Liver (tissue), 9 donors: ENCODE data around the gene CDH23. TPM values are rescaled to one million over a fixed set of nuclear protein-coding genes. Genes with fewer than 3 reads are reported as not detected.

ENCODE experiments used
- DNase-seq: peaks from one replicate; pipeline ENCODE4 v3.0.0-alpha.2; 2017; ENCODE audit warnings: low spot score
- H3K27ac ChIP-seq, 2 donors: one replicate each; pipeline ENCODE4 v1.7.0; 2013; ENCODE audit warnings: inconsistent platforms in 2 of 2, low read length in 2 of 2, control low read depth in 1 of 2, low read depth in 1 of 2, mild to moderate bottlenecking in 1 of 2
- H3K27me3 ChIP-seq, 4 donors: one replicate each; pipeline versions ENCODE4 v1.6.1 to v1.7.0; 2013; ENCODE audit warnings: low read length in 3 of 4, inconsistent platforms in 1 of 4, mild to moderate bottlenecking in 1 of 4, moderate library complexity in 1 of 4; ENCODE audit not compliant: control insufficient read depth in 4 of 4, insufficient read depth in 4 of 4
- H3K36me3 ChIP-seq, 4 donors: one replicate each; pipeline versions ENCODE4 v1.6.1 to v1.7.0; 2013; ENCODE audit warnings: low read length in 3 of 4, mild to moderate bottlenecking in 3 of 4, low read depth in 1 of 4, moderate library complexity in 1 of 4; ENCODE audit not compliant: control insufficient read depth in 4 of 4, insufficient read depth in 3 of 4
- H3K4me1 ChIP-seq, 4 donors: one replicate each; pipeline versions ENCODE4 v1.6.1 to v1.7.0; 2013; ENCODE audit warnings: low read length in 3 of 4, mild to moderate bottlenecking in 3 of 4, moderate library complexity in 1 of 4; ENCODE audit not compliant: control insufficient read depth in 4 of 4, insufficient read depth in 4 of 4
- H3K4me3 ChIP-seq, 3 donors: one replicate each; pipeline versions ENCODE4 v1.6.1 to v1.7.0; 2013; ENCODE audit warnings: low read length in 3 of 3, control low read depth in 1 of 3, low read depth in 1 of 3, mild to moderate bottlenecking in 1 of 3
- H3K9ac ChIP-seq, 2 donors: one replicate each; pipeline ENCODE4 v1.7.0; 2013; ENCODE audit warnings: low read length in 2 of 2, mild to moderate bottlenecking in 2 of 2, moderate library complexity in 2 of 2, control low read depth in 1 of 2, low read depth in 1 of 2
- H3K9me3 ChIP-seq, 4 donors: one replicate each; pipeline versions ENCODE4 v1.6.1 to v1.7.0; 2013; ENCODE audit warnings: low read length in 3 of 4; ENCODE audit not compliant: control insufficient read depth in 4 of 4
- ATF3 ChIP-seq: IDR thresholded peaks from 2 replicates; pipeline ENCODE4 v1.6.1; 2016; ENCODE audit warnings: antibody characterized with exemption
- CTCF ChIP-seq: fragments of 150-350 bp; IDR thresholded peaks from 2 replicates; pipeline ENCODE4 v1.5.1; 2017; ENCODE audit warnings: improper control_type of control experiment, low read depth, low read length; ENCODE audit not compliant: missing input control
- EGR1 ChIP-seq, 2 donors: IDR thresholded peaks; 2 replicates each; pipeline ENCODE4 v1.6.1; 2016 to 2018; ENCODE audit warnings: antibody characterized with exemption in 2 of 2, low read depth in 2 of 2
- FOXA1 ChIP-seq: IDR thresholded peaks from 2 replicates; pipeline ENCODE4 v1.6.1; 2016; ENCODE audit warnings: antibody characterized with exemption
- FOXA2 ChIP-seq: IDR thresholded peaks from 2 replicates; pipeline ENCODE4 v1.6.1; 2016; ENCODE audit warnings: antibody characterized with exemption
- GABPA ChIP-seq, 2 donors: IDR thresholded peaks in 1 of 2; conservative IDR thresholded peaks in 1 of 2; 2 replicates each; pipeline ENCODE4 v1.6.1; 2016; ENCODE audit warnings: antibody characterized with exemption in 2 of 2, mild to moderate bottlenecking in 1 of 2, moderate library complexity in 1 of 2
- HNF4A ChIP-seq, 2 donors: conservative IDR thresholded peaks; 2 replicates each; pipeline ENCODE4 v1.6.1; 2016; ENCODE audit warnings: antibody characterized with exemption in 2 of 2, mild to moderate bottlenecking in 2 of 2
- HNF4G ChIP-seq: IDR thresholded peaks from 2 replicates; pipeline ENCODE4 v1.6.1; 2016; ENCODE audit warnings: antibody characterized with exemption
- JUND ChIP-seq, 2 donors: IDR thresholded peaks; 2 replicates each; pipeline ENCODE4 v1.6.1; 2016; ENCODE audit warnings: antibody characterized with exemption in 2 of 2
- MAX ChIP-seq: IDR thresholded peaks from 2 replicates; pipeline ENCODE4 v1.6.1; 2016; ENCODE audit warnings: antibody characterized with exemption
- NR2F2 ChIP-seq: IDR thresholded peaks from 2 replicates; pipeline ENCODE4 v1.6.1; 2016; ENCODE audit warnings: antibody characterized with exemption
- REST ChIP-seq: IDR thresholded peaks from 2 replicates; pipeline ENCODE4 v1.6.1; 2016; ENCODE audit warnings: antibody characterized with exemption, mild to moderate bottlenecking
- RXRA ChIP-seq, 2 donors: IDR thresholded peaks; 2 replicates each; pipeline ENCODE4 v1.6.1; 2017 to 2018; ENCODE audit warnings: antibody characterized with exemption in 2 of 2, mild to moderate bottlenecking in 1 of 2
- SP1 ChIP-seq: IDR thresholded peaks from 2 replicates; pipeline ENCODE4 v1.6.1; 2018; ENCODE audit warnings: antibody characterized with exemption, mild to moderate bottlenecking
- TAF1 ChIP-seq: conservative IDR thresholded peaks from 2 replicates; pipeline ENCODE4 v1.6.1; 2016; ENCODE audit warnings: antibody characterized with exemption, mild to moderate bottlenecking
- YY1 ChIP-seq: IDR thresholded peaks from 2 replicates; pipeline ENCODE4 v1.6.1; 2016; ENCODE audit warnings: antibody characterized with exemption, mild to moderate bottlenecking
- ZBTB33 ChIP-seq: IDR thresholded peaks from 2 replicates; pipeline ENCODE4 v1.6.1; 2016; ENCODE audit warnings: antibody characterized with exemption
- WGBS: extraction: QIAGEN DNeasy Blood & Tissue Kit; methylation state at CpG from one replicate; pipeline ENCODE4 v1.1.7; 2013; 5-methylcytosine and 5-hydroxymethylcytosine counted together
- polyA plus RNA-seq, 2 donors: library from polyadenylated mRNA; stranded (reverse) in 1 of 2; unstranded in 1 of 2; fragments of 200-250 nt in 1 of 2; fragments of >200 nt in 1 of 2; fragmentation: Nextera tagmentation in 1 of 2; extraction: Ambion mirVana in 1 of 2; gene quantifications; one replicate each; pipeline versions ENCODE4 v1.2.1 to v1.2.3, GENCODE V29; 2013 to 2015
- total RNA-seq, 2 donors: library from RNA; depleted of rRNA; stranded (reverse); fragments of >200 nt; gene quantifications; one replicate each; pipeline ENCODE4 v1.2.3, GENCODE V29; 2014
- donor health status: healthy.
- donor health status: healthy.
- donor health status: healthy.
- donor health status: healthy.
- donor health status: healthy.

CDH23 gene
- total and polyA plus RNA-seq, 4 donors: 1.5 to 4.7 (median 3.4) TPM

GRCh38 chr10:71845410-71846405 is 449.0 kb downstream of the CDH23 start:
- Histone ChIP-seq H3K9me3 (no peaks in the 10 kb centered on the region), H3K36me3 (no peaks in the 10 kb centered on the region), H3K9ac (no peak overlapping the region), H3K27ac (peak overlapping the region; percentile 67 to 83), H3K4me3 (no peak overlapping the region), H3K27me3 (no peaks in the 10 kb centered on the region), H3K4me1 (peaks cover 22 to 49% (median 30%) of the 10 kb centered on the region in 4 donors)
- DNase-seq: no peak
- WGBS: 66% methylated on average over 11 of the region's 11 CpGs
- TF ChIP-seq RXRA (IDR thresholded peaks at IDR 0.05): peak in 1 of 2 donors; percentile 40
- peak in 1 of 2 donors; percentile 20 for TF ChIP-seq JUND (IDR thresholded peaks at IDR 0.05)
- peak in 1 of 2 donors; percentile 31 for TF ChIP-seq HNF4A (conservative IDR thresholded peaks at IDR 0.05)
- TF ChIP-seq NR2F2: no peak

- H3K27me3 ChIP-seq: no peaks in the 10 kb centered on the region
- H3K4me3 ChIP-seq: no peak overlapping the region
- H3K9ac ChIP-seq: no peak overlapping the region
- 92% methylated on average over 3 of the region's 3 CpGs for WGBS
- DNase-seq: no peak
- no peaks in the 10 kb centered on the region for H3K9me3 ChIP-seq
- no peaks in the 10 kb centered on the region for H3K36me3 ChIP-seq
- peak overlapping the region in 1 of 2 donors; percentile 51 for H3K27ac ChIP-seq
- peaks cover 22 to 48% (median 30%) of the 10 kb centered on the region in 4 donors for H3K4me1 ChIP-seq
- no peak for TF ChIP-seq EGR1 (IDR thresholded peaks at IDR 0.05; ENCODE audit: low read depth in 2 of 2)
- TF ChIP-seq FOXA1: no peak
Measured at GRCh38 chr10:71846816-71847215, 450.1 kb downstream of the CDH23 start.

GRCh38 chr10:71847418-71847817 is 450.7 kb downstream of the CDH23 start:
- Histone ChIP-seq H3K36me3 (no peaks in the 10 kb centered on the region), H3K27me3 (no peaks in the 10 kb centered on the region), H3K4me3 (no peak overlapping the region), H3K9ac (no peak overlapping the region), H3K4me1 (peaks cover 22 to 47% (median 30%) of the 10 kb centered on the region in 4 donors), H3K9me3 (no peaks in the 10 kb centered on the region), H3K27ac (peak overlapping the region; percentile 1 to 51)
- 93% methylated on average over 8 of the region's 8 CpGs for WGBS
- DNase-seq: no peak
- TF ChIP-seq HNF4G (no peak), YY1 (no peak), MAX (no peak), EGR1 (IDR thresholded peaks at IDR 0.05; ENCODE audit: low read depth in 2 of 2) (no peak), NR2F2 (no peak), ZBTB33 (no peak), CTCF (no peak), SP1 (no peak), GABPA (IDR thresholded peaks at IDR 0.05 in 1 of 2, conservative IDR thresholded peaks at IDR 0.05 in 1 of 2) (no peak), HNF4A (conservative IDR thresholded peaks at IDR 0.05) (no peak), RXRA (IDR thresholded peaks at IDR 0.05) (no peak), TAF1 (no peak), FOXA2 (no peak), REST (no peak), FOXA1 (no peak), ATF3 (no peak), JUND (IDR thresholded peaks at IDR 0.05) (no peak)
